NCI-H2196 treated with DMSO at 0.1 percent for 48 hours (cell line): ENCODE measurements around the gene PITX3.
A peak's percentile ranks its signal among the peaks of the same experiment; 100 is the strongest.

Source experiments
- DNase-seq: peaks from one replicate; lab custom pipeline; 2025; ENCODE audit not compliant: unreplicated experiment; lab: John Stamatoyannopoulos, UW

PITX3 gene

GRCh38 chr10:102241444-102242117 is at the start of gene PITX3:
Gene PITX3 (minus strand): TSS chr10:102241512. CDS start chr10:102232080, 9,432 bp downstream.
- DNase-seq, result peak; percentile 21

GRCh38 chr10:102289840-102290239 is 48.5 kb upstream of the PITX3 start:
- DNase-seq, result no peak

DNA sequence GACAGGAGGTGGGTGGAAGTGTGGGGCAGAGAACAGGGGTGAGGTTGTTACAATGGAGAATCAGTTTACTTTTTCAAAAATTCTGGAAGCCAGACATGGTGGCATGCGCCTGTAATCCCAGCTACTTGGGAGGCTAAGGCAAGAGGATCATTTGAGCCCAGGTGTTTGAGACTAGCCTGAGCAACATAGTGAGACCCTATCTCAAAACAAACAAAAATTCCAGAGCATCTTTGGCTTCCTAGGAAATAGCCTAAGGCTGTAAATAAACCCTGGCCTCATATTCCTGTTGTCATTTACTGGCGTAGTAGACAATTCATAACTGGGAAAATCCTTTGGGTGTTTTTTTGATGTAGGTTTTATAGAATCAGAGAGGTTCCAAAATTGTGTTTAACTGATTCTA is 48.0 kb upstream of the PITX3 start:
- no peak for DNase-seq

DNA sequence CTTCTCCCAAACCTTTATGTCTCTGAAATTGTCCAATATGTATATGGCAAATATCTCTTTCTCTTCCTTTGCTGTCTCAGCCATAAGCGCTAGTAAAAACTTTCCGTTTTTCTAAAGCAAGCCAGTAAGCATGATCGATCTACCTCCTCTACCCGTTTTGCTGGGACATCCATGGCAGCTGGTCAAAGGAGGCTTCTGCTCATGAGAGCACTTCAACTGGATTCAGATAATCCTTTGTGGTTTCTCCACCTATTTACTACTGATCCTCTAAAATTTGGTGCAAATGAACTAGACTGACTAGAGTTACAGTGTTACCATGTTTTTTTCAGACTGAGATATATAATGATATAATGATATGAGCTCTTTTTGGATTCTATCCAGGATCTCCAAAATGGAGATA is 46.7 kb upstream of the PITX3 start:
- DNase-seq, result no peak

DNA sequence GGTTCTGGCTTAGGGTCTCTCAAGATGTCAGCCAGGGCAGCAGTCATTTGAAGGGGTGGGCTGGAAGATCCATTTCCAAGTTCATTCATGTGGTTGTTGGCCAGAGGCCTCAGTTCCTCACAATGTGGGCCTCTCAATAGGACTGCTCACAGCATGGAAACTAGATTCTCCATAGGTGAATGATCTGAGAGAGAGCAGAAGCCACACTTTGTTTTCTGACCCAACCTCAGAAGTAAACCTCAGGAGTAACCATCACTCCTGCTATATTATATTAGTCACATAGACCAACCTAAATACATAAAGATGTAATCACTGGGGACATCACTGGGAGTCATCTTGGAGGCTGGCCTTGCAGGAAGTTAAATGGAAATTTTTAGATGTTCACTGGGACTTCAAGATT is 46.2 kb upstream of the PITX3 start:
- DNase-seq, result no peak

- DNase-seq, result no peak
These were observed 44.9 kb upstream of the PITX3 start for GRCh38 chr10:102286216-102286615.

GRCh38 chr10:102285133-102285532 is 43.8 kb upstream of the PITX3 start:
- DNase-seq, result no peak

GRCh38 chr10:102284531-102284930 is 43.2 kb upstream of the PITX3 start:
- no peak for DNase-seq

DNA sequence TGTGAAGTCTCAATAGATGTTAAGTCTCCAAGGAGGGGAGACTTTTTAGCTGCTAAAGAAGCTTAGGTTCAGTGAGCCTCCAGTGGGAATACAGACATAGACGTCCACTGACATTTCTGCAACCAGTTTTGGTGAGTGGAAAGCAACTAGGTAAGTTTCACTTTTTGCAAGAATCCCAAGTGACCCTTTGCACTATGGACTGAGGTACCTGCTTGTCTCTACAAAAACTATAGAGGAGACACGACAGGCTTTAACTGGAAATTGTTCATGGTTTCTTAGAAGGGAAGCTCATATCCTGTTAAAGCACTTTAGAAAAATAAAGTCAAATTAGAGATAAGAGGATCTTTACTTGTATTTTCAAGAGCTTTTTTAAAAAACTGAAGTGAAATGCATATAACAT is 42.6 kb upstream of the PITX3 start:
- no peak for DNase-seq

GRCh38 chr10:102283488-102283887 is 42.2 kb upstream of the PITX3 start:
- no peak for DNase-seq

- no peak for DNase-seq
These were observed 39.8 kb upstream of the PITX3 start for GRCh38 chr10:102281102-102281487.

DNA sequence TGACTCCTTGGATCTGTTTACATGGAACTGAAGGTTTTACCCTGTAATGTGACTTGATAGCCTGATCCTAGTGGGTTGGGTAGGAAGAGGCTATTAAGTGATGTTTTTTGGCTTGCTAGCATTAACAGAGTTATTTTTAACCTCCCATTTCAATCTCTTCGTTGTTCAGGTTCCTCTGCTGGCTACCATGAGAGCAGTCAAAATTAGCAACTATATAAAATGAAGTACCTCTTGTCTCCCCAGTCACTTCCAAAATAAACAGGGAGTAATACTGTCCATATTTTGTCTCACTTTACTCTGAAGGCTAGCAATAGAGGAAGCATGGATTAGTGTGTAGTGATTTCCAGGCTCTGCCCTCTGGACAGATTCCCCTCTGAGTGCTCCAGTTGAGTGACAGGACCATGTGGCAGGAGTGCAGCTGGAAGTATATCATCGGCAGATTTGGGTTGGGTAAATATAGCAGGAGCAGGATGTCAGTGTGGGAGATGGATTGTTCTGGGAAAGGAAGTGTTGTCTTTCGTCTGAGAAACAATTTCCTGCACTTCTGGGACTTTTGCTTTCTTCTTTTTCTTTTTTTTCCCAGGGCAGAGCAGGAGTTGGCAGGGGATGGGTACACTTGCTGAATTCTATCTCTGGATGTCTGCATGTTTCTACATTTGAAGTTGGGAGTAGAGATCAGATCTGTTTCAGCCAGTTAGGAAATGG is 39.2 kb upstream of the PITX3 start:
- no peak for DNase-seq

DNA sequence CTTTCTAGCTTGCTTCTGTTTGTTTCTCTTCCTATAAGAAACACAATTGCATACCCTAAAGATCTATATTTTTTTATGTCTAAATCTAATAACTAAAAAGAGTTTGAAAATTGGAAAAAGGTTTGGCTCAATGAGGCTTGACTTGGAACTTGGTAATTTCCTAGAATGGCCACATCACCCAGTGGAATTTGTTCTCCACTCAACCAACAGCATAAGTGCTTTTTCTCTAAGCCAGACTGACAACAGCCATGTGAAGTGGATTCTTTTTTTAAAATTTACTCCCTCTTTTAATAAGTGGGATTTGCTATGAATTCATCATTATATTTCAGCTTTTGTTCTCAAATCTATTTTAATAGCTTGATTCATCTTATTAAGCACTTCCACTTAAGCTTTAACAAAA is 37.8 kb upstream of the PITX3 start:
- DNase-seq, result no peak

DNA sequence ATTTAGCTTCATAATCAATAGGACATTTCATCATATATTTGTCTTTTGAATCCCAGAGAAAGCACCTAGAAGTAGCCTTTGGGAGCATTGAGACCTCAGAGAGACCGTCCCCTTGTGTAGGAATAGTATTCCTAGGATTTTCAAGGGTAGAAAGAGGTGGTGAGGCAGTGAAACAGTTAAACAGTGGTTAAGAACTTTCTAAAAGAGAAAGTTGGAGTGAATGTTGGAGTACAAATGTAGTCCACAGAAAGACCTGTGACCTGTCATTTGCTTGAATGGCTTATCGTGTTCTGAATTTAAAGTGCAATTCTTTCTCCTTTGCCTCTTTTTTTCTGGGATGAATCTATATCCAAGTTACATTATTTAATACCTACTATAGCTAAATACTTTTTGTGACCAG is 34.0 kb upstream of the PITX3 start:
- no peak for DNase-seq

DNA sequence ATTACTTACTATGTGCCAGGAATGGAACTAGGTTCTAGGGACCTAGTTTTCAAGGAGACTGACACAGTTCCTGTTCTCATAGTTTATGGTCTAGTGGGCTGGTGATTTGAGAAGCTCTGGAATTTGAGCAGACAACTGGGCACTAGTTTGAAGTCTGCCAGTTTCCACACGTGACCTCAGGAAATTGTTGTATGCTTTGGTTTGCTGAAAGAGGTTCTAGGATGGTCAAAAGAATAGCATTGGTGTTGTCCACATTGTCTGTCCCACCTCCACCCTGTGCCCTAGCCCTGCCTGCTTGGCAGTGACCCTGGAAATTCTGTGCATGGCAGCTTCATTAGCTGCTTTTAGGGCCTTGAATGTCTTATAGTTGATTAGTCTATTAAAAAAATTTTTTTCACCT is 32.8 kb upstream of the PITX3 start:
- DNase-seq, result no peak

- no peak for DNase-seq
These were observed 27.7 kb upstream of the PITX3 start for GRCh38 chr10:102269017-102269416.

DNA sequence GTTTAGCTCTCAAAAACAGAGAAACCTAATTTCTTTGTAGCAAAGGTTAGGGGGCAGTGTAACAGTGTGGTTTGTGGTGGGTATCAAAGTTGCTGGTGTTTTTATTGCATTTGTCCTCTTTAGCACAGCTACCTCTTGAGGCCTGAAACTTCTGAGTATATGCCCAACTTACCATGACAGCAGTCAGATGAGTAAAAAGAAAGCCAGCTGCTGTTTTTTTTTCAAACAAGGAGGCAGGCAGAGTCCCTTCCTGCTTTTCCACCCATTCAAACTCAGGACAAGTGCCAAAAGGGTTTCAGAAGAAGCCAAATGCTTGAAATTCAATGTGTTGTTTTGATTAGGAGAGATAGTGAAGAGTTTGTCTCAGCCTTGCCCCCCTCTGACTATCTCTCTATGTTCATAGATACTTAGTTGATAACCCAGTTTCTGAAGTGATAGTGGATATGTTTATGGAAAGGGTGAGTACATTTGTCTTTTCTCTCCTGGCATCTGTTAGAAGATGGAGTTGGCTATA is 27.1 kb upstream of the PITX3 start:
- DNase-seq, result no peak

DNA sequence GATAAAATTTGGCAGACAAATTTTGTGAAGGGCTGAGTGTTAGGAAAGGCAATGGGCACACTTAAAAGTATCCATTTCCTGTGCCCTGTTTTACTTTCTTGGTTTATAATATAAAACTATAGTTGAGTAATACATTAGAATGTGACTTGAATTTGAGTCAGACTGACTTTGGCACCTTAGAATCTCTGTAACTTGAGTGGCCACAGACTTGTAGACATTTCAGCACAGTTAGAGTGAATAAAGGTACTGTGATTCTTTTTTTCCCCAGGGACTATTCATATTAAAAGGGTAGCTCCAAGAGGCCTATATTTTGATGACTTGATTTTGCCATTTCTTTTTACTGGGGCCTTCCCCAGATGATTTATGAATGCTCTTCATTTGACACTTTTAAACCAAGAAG is 26.4 kb upstream of the PITX3 start:
- DNase-seq, result no peak

- no peak for DNase-seq
These were observed 25.4 kb upstream of the PITX3 start for GRCh38 chr10:102266670-102267069.

DNA sequence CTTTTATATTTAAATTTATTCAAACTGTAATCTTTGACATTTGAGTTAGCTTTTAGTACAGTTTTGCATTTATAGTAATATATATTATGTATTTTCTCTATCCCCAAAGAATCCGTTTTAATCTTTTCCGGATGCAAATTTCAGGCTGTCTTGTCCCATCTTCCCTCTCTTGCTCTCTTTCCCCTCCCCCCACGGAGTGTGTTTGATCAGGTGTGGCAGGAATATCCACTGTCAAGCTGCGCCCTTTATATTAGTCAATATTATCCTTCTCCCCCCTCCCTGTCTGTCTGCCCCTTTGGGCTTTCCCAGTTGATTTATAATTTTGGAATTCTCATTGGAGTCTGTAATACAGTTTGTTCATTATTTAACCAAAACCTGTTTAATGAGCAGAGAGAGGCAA is 23.1 kb upstream of the PITX3 start:
- no peak for DNase-seq

GRCh38 chr10:102262744-102263370 is 21.5 kb upstream of the PITX3 start:
- DNase-seq, result no peak

DNA sequence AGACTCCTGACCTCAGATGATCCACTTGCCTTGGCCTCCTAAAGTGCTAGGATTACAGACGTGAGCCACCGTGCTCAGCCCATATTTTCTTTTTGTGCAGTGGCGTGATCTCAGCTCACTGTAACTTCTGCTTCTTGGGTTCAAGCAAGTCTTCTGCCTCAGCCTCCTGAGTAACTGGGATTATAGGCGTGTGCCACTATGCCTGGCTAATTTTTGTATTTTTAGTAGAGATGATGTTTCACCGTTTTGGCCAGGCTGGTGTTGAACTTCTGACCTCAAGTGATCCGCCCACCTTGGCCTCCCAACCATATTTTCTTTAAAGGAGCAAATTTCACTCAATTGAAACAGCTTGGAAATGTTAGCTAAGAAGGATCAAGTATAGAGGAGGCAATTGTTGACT is 20.5 kb upstream of the PITX3 start:
- no peak for DNase-seq
